GM12878 (cell line): ENCODE results near the gene RAD51B. TPM values are rescaled to one million over a fixed set of nuclear protein-coding genes. Genes with fewer than 3 reads are reported as not detected.

Source experiments
- ATAC-seq: fragments of 200-7000 bp; cut with Tn5 transposase; 3 replicates; pipeline ENCODE4 v1.9.1; 2020; ENCODE audit warnings: mild to moderate bottlenecking, moderate library complexity
- BruUV-seq: library from RNA; stranded (reverse); fragments of 400-500 nt; replicated peaks from 2 replicates; lab custom pipeline; 2021; lab: Mats Ljungman, UMichigan
- CTCF ChIA-PET: fragments of 300-600 bp; sonication (Branson Sonifier 250); formaldehyde crosslinking; extraction: SDS; loops from one replicate; lab custom pipeline; 2021; ENCODE audit warnings: inconsistent platforms; lab: Yijun Ruan, JAX
- POLR2A ChIA-PET: fragments of 350-600 bp; formaldehyde crosslinking; extraction: SDS; loops from one replicate; lab custom pipeline; 2021; ENCODE audit warnings: inconsistent platforms; lab: Charles Lee
- RAD21 ChIA-PET: fragments of 300-600 bp; sonication (Branson Sonifier 250); formaldehyde crosslinking; loops from one replicate; lab custom pipeline; 2023; ENCODE audit warnings: antibody characterized with exemption; ENCODE audit not compliant: unreplicated experiment; lab: Charles Lee
- SMC1A ChIA-PET: fragments of 300-600 bp; sonication (Branson Sonifier 250); formaldehyde crosslinking; loops from one replicate; lab custom pipeline; 2023; ENCODE audit not compliant: unreplicated experiment, uncharacterized antibody; lab: Charles Lee
- DNase-seq: peaks from one replicate; pipeline ENCODE4 v3.0.0-alpha.2; 2011; ENCODE audit warnings: low read depth, low spot score
- FAIRE-seq: peaks from 3 replicates; lab custom pipeline; 2011; peaks lifted over from hg19 to GRCh38; lab: Jason Lieb, UNC
- H2AFZ ChIP-seq: 2 replicates; pipeline ENCODE4 v1.6.0; 2011; ENCODE audit warnings: low read depth, low read length, control low read depth; ENCODE audit not compliant: control insufficient read depth
- H3K27ac ChIP-seq: 2 replicates; pipeline ENCODE4 v1.5.1; 2011; ENCODE audit warnings: control low read depth; ENCODE audit not compliant: control insufficient read depth, insufficient read depth
- H3K27me3 ChIP-seq, 2 experiments: replicated peaks in 1 of 2; 2 replicates each; pipeline versions ENCODE4 v1.6.0 to v1.6.1; 2011; ENCODE audit warnings: low read length in 1 of 2; ENCODE audit not compliant: control insufficient read depth in 2 of 2, insufficient read depth in 2 of 2
- H3K36me3 ChIP-seq, 2 experiments: 2 replicates each; pipeline ENCODE4 v1.5.1; 2011; ENCODE audit warnings: low read length in 1 of 2; ENCODE audit not compliant: control insufficient read depth in 2 of 2, insufficient read depth in 2 of 2
- H3K4me1 ChIP-seq: 2 replicates; pipeline ENCODE4 v1.6.1; 2011; ENCODE audit warnings: mild to moderate bottlenecking, low read length, moderate library complexity, mixed read lengths; ENCODE audit not compliant: control insufficient read depth, insufficient read depth
- H3K4me2 ChIP-seq: 2 replicates; pipeline ENCODE4 v1.6.0; 2011; ENCODE audit warnings: control low read depth; ENCODE audit not compliant: control insufficient read depth, insufficient read depth
- H3K4me3 ChIP-seq: fragments of 200-600 bp; sonication (generic); 2 replicates; pipeline ENCODE4 v1.5.1; 2016
- H3K79me2 ChIP-seq: 2 replicates; pipeline ENCODE4 v1.6.0; 2011; ENCODE audit warnings: low read length; ENCODE audit not compliant: control insufficient read depth, insufficient read depth
- H3K9ac ChIP-seq: 2 replicates; pipeline ENCODE4 v1.8.0; 2011; ENCODE audit warnings: low read length, control low read depth, mixed read lengths; ENCODE audit not compliant: control insufficient read depth, insufficient read depth
- H3K9me3 ChIP-seq: replicated peaks from 3 replicates; pipeline ENCODE4 v1.5.1; 2011; ENCODE audit warnings: mild to moderate bottlenecking, low read length; ENCODE audit not compliant: control insufficient read depth, insufficient read depth
- H4K20me1 ChIP-seq: 2 replicates; pipeline ENCODE4 v1.6.0; 2011; ENCODE audit not compliant: control insufficient read depth, insufficient read depth
- ATF7 ChIP-seq: fragments of 450-650 bp; IDR thresholded peaks from 2 replicates; pipeline ENCODE4 v1.6.1; 2016; ENCODE audit warnings: low read depth, mild to moderate bottlenecking
- CEBPB ChIP-seq, 2 experiments: fragments of 150-350 bp in 1 of 2; IDR thresholded peaks; 2 replicates each; pipeline ENCODE4 v1.6.1; 2012 to 2014; ENCODE audit warnings: low read depth in 2 of 2, low read length in 2 of 2, borderline replicate concordance in 1 of 2, inconsistent platforms in 1 of 2
- ESRRA ChIP-seq: IDR thresholded peaks from 2 replicates; pipeline ENCODE4 v1.6.1; 2012; ENCODE audit warnings: mild to moderate bottlenecking, low read length, improper control_type of control experiment
- HDAC2 ChIP-seq: fragments of 200-600 bp; sonication (generic); IDR thresholded peaks from 2 replicates; pipeline ENCODE4 v1.6.1; 2017
- IKZF1 ChIP-seq: fragments of 450-650 bp; conservative IDR thresholded peaks from 2 replicates; pipeline ENCODE4 v1.6.1; 2017; ENCODE audit warnings: antibody characterized with exemption, mild to moderate bottlenecking
- IRF4 ChIP-seq: IDR thresholded peaks from 2 replicates; pipeline ENCODE4 v1.6.1; 2011; ENCODE audit warnings: low read depth, low read length
- JUND ChIP-seq: IDR thresholded peaks from 2 replicates; pipeline ENCODE4 v1.6.1; 2012; ENCODE audit warnings: low read depth, mild to moderate bottlenecking, low read length, improper control_type of control experiment, moderate library complexity
- LARP7 ChIP-seq: fragments of 450-650 bp; IDR thresholded peaks from 2 replicates; pipeline ENCODE4 v1.6.1; 2017; ENCODE audit warnings: mild to moderate bottlenecking
- PBX3 ChIP-seq: IDR thresholded peaks from 2 replicates; pipeline ENCODE4 v1.6.1; 2011; ENCODE audit warnings: mild to moderate bottlenecking, low read depth, low read length, moderate library complexity; ENCODE audit not compliant: insufficient replicate concordance
- RAD51 ChIP-seq: fragments of 450-650 bp; IDR thresholded peaks from 2 replicates; pipeline ENCODE4 v1.6.1; 2016; ENCODE audit warnings: moderate library complexity, mild to moderate bottlenecking, inconsistent platforms
- RBBP5 ChIP-seq: fragments of 200-600 bp; sonication (generic); conservative IDR thresholded peaks from 2 replicates; pipeline ENCODE4 v1.6.1; 2016
- SREBF2 ChIP-seq: IDR thresholded peaks from 2 replicates; pipeline ENCODE4 v1.6.1; 2012; ENCODE audit warnings: mild to moderate bottlenecking, low read length
- SUZ12 ChIP-seq: fragments of 200-600 bp; sonication (generic); IDR thresholded peaks from one replicate; pipeline ENCODE4 v1.6.1; 2018; ENCODE audit warnings: antibody characterized with exemption, mild to moderate bottlenecking; ENCODE audit not compliant: unreplicated experiment
- WRNIP1 ChIP-seq: IDR thresholded peaks from 2 replicates; pipeline ENCODE4 v1.6.1; 2011; ENCODE audit warnings: low read depth, low read length, improper control_type of control experiment, borderline replicate concordance
- ZNF207 ChIP-seq: fragments of 450-650 bp; IDR thresholded peaks from 2 replicates; pipeline ENCODE4 v1.6.1; 2014; ENCODE audit warnings: antibody characterized with exemption, mild to moderate bottlenecking, borderline replicate concordance
- WGBS: methylation state at CpG from one replicate; pipeline ENCODE4 v1.1.6; 2016; ENCODE audit warnings: low lambda C conversion rate; ENCODE audit not compliant: insufficient replicate concordance, insufficient coverage; ENCODE audit errors: missing lambda C conversion rate; 5-methylcytosine and 5-hydroxymethylcytosine counted together
- in situ Hi-C: fragments of 300-500 bp; cut with MboI; formaldehyde crosslinking; loops from 9 replicates; pipeline ENCODE4 v1.14.3; 2018; ENCODE audit warnings: mixed read lengths
- intact Hi-C: fragments of 100-400 bp; cut with micrococcal nuclease; formaldehyde crosslinking; loops from one replicate; pipeline ENCODE4 v1.14.2; 2022; ENCODE audit not compliant: unreplicated experiment
- polyA plus RNA-seq, 11 experiments: library from polyadenylated mRNA; depleted of rRNA in 4 of 11; unstranded in 6 of 11; stranded (reverse) in 5 of 11; fragments of >200 nt; fragmentation: Nextera tagmentation in 4 of 11; fragmentation: Illumina TruSeq in 1 of 11; extraction: Ambion mirVana in 4 of 11; extraction: Trizol in 1 of 11; gene quantifications; 1 replicate in 1 of 11; 2 replicates in 10 of 11; pipeline versions ENCODE4 v1.2.1 to v1.2.3, GENCODE V29; 2011 to 2016; ENCODE audit warnings: inconsistent platforms in 2 of 11, missing spikeins in 2 of 11, low read depth in 1 of 11
- total RNA-seq, 4 experiments: library from RNA; depleted of rRNA in 3 of 4; stranded (reverse); fragments of >200 nt in 3 of 4; fragmentation: Illumina TruSeq in 1 of 4; extraction: Trizol in 1 of 4; gene quantifications; 2 replicates each; pipeline versions ENCODE4 v1.2.1 to v1.2.3, GENCODE V29; 2013 to 2021

RAD51B gene
- total and polyA plus RNA-seq, 10 of the 15 experiments (the other 5 are each of a cell fraction or from before 2014, with no cell fraction given), result 9.8 to 26.8 (median 21.3) TPM

GRCh38 chr14:68216079-68216478 lies 396.5 kb downstream of the RAD51B start:
- WGBS, result 64% methylated on average over 3 of the region's 3 CpGs
- Histone ChIP-seq H3K27me3 (no peaks in the 10 kb centered on the region), H3K4me1 (peaks cover 36% of the 10 kb centered on the region), H3K4me3 (no peak overlapping the region), H3K9ac (no peak overlapping the region), H3K36me3 (no peaks in the 10 kb centered on the region), H3K27ac (peak overlapping the region; percentile 29; the same call in 1 of the 2 replicates), H4K20me1 (no peaks in the 10 kb centered on the region), H3K79me2 (no peaks in the 10 kb centered on the region; the same call in 1 of the 2 replicates), H3K9me3 (no peaks in the 10 kb centered on the region; the same call in 1 of the 3 replicates), H2AFZ (no peak overlapping the region), H3K4me2 (no peak overlapping the region)
- in situ Hi-C loops, result no loop called here
- intact Hi-C loops, result loop anchor here (10.0 kb wide), 1 partner anchor 131 kb away; no protein-coding TSS in a partner anchor
- SMC1A ChIA-PET, result interaction anchor here (0.6 to 2.2 kb wide), 17 partner anchors 9 to 607 kb away, joined by 3 to 16 read pairs (median 4); no protein-coding TSS in a partner anchor
- RAD21 ChIA-PET, result interaction anchor here (0.6 to 1.4 kb wide), 11 partner anchors 13 to 603 kb away, joined by 3 to 6 read pairs (median 3); no protein-coding TSS in a partner anchor
- DNase-seq (no peak), ATAC-seq (0 out of 3 replicates have a peak, but pooled peaks have one; percentile 20), FAIRE-seq (no peak)
- TF ChIP-seq SUZ12 (no peak), ZNF207 (no peak), WRNIP1 (no peak), RAD51 (no peak), HDAC2 (no peak), LARP7 (no peak), RBBP5 (no peak), ESRRA (no peak)
- POLR2A ChIA-PET, result interaction anchor here (0.6 to 1.4 kb wide), 3 partner anchors 9 to 770 kb away, joined by 3 to 5 read pairs (median 3); no protein-coding TSS in a partner anchor
- BruUV-seq, result no TSS peak
- CTCF ChIA-PET, result interaction anchor here (0.7 to 1.5 kb wide), 5 partner anchors 9 to 272 kb away, joined by 3 to 7 read pairs (median 3); no protein-coding TSS in a partner anchor

DNA sequence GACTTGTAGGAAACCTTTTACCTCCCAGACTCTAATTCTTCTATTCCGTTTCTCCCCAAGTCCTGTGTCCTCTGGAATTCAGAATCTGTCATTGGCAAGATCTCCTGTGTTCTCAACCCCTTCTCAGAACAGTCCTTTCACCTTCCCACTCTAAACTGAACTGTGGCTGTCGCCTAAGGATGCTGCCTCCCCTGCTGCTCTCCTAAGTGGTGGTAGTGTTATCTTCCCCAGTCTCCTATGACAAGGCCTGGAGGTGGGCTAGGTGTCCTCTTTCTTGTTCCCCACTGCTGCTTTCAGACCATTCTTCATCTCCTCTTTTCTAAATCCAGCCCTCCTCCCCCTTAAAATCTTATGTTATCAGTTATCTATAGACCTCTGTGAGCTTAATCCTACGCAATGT lies 397.4 kb downstream of the RAD51B start:
- FAIRE-seq, result no peak
- H3K4me2 ChIP-seq, result no peak overlapping the region
- BruUV-seq, result no TSS peak
- no peaks in the 10 kb centered on the region for H3K27me3 ChIP-seq
- SMC1A ChIA-PET, result no interaction called here
- H3K36me3 ChIP-seq, result no peaks in the 10 kb centered on the region
- POLR2A ChIA-PET, result no interaction called here
- intact Hi-C loops (loop anchor here (10.0 kb wide), 1 partner anchor 132 kb away; no protein-coding TSS in a partner anchor), in situ Hi-C loops (no loop called here)
- peaks cover 28% of the 10 kb centered on the region for H3K4me1 ChIP-seq
- no peaks in the 10 kb centered on the region for H4K20me1 ChIP-seq
- no peak overlapping the region for H3K9ac ChIP-seq
- WGBS, result 71% methylated on average over 3 of the region's 3 CpGs
- no peaks in the 10 kb centered on the region; the same call in 1 of the 3 replicates for H3K9me3 ChIP-seq
- CTCF ChIA-PET, result no interaction called here
- H3K27ac ChIP-seq, result no peak overlapping the region
- ATAC-seq, result no peak
- H2AFZ ChIP-seq, result no peak overlapping the region
- no peak for DNase-seq
- H3K4me3 ChIP-seq, result no peak overlapping the region
- H3K79me2 ChIP-seq, result no peaks in the 10 kb centered on the region; the same call in 1 of the 2 replicates
- RAD21 ChIA-PET, result no interaction called here
- TF ChIP-seq IRF4 (no peak), SREBF2 (no peak), ATF7 (no peak), IKZF1 (no peak), PBX3 (no peak), JUND (no peak), CEBPB (IDR thresholded peaks at IDR 0.05; ENCODE audit: borderline replicate concordance in 1 of 2, low read depth in 2 of 2, low read length in 2 of 2) (no peak)
